ENCODE data around the gene AKR7A2.
A peak's percentile ranks its signal among the peaks of the same experiment; 100 is the strongest.
"Not testable (repeated sequence)": the region's sequence is repeated elsewhere in the genome, so short reads cannot be mapped to it uniquely, and the experiment has no call there.

The AKR7A2 gene

GRCh38 chr1:19324665-19324990, 12.7 kb upstream of the AKR7A2 start:
- no peak for DNase-seq

GRCh38 chr1:19323987-19324664, 12.2 kb upstream of the AKR7A2 start:
- no peak for DNase-seq

- no peak for DNase-seq
Measured at GRCh38 chr1:19322481-19322880, 10.5 kb upstream of the AKR7A2 start.

- no peak for DNase-seq
Measured at GRCh38 chr1:19321071-19321470, 9.1 kb upstream of the AKR7A2 start.

GRCh38 chr1:19319196-19319595, 7.3 kb upstream of the AKR7A2 start:
- no peak for DNase-seq

- no peak for DNase-seq
Measured at GRCh38 chr1:19317126-19317910, 5.4 kb upstream of the AKR7A2 start.

- no peak for DNase-seq
Measured at GRCh38 chr1:19315378-19316198, 3.6 kb upstream of the AKR7A2 start.

- DNase-seq, result no peak
Measured at GRCh38 chr1:19313961-19314882, 2.3 kb upstream of the AKR7A2 start.

GRCh38 chr1:19313636-19313959, 1.7 kb upstream of the AKR7A2 start:
- DNase-seq, result no peak

GRCh38 chr1:19312782-19313635, 1.1 kb upstream of the AKR7A2 start:
- DNase-seq, result peak; percentile 24

- no peak for DNase-seq
Measured at GRCh38 chr1:19311503-19311930, 427 bp downstream of the AKR7A2 start.

- no peak for DNase-seq
Measured at GRCh38 chr1:19310720-19311502, 1.0 kb downstream of the AKR7A2 start.

GRCh38 chr1:19310061-19310460, 1.9 kb downstream of the AKR7A2 start:
- no peak for DNase-seq

- DNase-seq, result no peak
Measured at GRCh38 chr1:19309123-19309813, 2.7 kb downstream of the AKR7A2 start.

- DNase-seq, result no peak
Measured at GRCh38 chr1:19308509-19308907, 3.4 kb downstream of the AKR7A2 start.

- DNase-seq, result no peak
Measured at GRCh38 chr1:19307794-19308508, 4.0 kb downstream of the AKR7A2 start.

- DNase-seq, result no peak
Measured at GRCh38 chr1:19306941-19307340, 5.0 kb downstream of the AKR7A2 start.

- DNase-seq, result no peak
Measured at GRCh38 chr1:19305880-19306279, 6.1 kb downstream of the AKR7A2 start.

GRCh38 chr1:19304081-19304480, 7.9 kb downstream of the AKR7A2 start:
- not testable (repeated sequence) for DNase-seq

GRCh38 chr1:19300211-19300610, 11.7 kb downstream of the AKR7A2 start:
- DNase-seq, result no peak
